Heart left ventricle (tissue), 16 donors: ENCODE results near the gene EFEMP2. TPM values are rescaled to one million over a fixed set of nuclear protein-coding genes. Genes with fewer than 3 reads are reported as not detected.

ENCODE experiments used
- ATAC-seq, 4 donors: fragments of 200-7000 bp; cut with Tn5 transposase; one replicate each; pipeline ENCODE4 v1.9.1; 2020 to 2022; ENCODE audit warnings: moderate library complexity in 4 of 4, mild to moderate bottlenecking in 3 of 4, moderate number of reproducible peaks in 1 of 4
- DNase-seq, 5 donors: peaks; one replicate each; pipeline ENCODE4 v3.0.0-alpha.2; 2020
- H3K27ac ChIP-seq, 12 donors: fragments of 200-600 bp; sonication (generic) in 4 of 12; one replicate each; pipeline versions ENCODE4 v1.5.0 to v1.8.0; 2016 to 2022; ENCODE audit warnings: mild to moderate bottlenecking in 2 of 12
- H3K27me3 ChIP-seq, 9 donors: fragments of 200-600 bp; sonication (generic) in 2 of 9; one replicate each; pipeline versions ENCODE4 v1.5.1 to v1.8.0; 2016 to 2022; ENCODE audit warnings: mild to moderate bottlenecking in 3 of 9
- H3K36me3 ChIP-seq, 9 donors: fragments of 200-600 bp; sonication (generic) in 2 of 9; one replicate each; pipeline versions ENCODE4 v1.5.0 to v1.8.0; 2018 to 2022; ENCODE audit warnings: mild to moderate bottlenecking in 2 of 9
- H3K4me1 ChIP-seq, 12 donors: fragments of 200-600 bp; sonication (generic) in 4 of 12; one replicate each; pipeline versions ENCODE4 v1.5.0 to v1.8.0; 2016 to 2022; ENCODE audit warnings: mild to moderate bottlenecking in 3 of 12
- H3K4me3 ChIP-seq, 12 donors: fragments of 200-600 bp; sonication (generic) in 4 of 12; one replicate each; pipeline versions ENCODE4 v1.5.0 to v1.8.0; 2017 to 2022; ENCODE audit warnings: mild to moderate bottlenecking in 9 of 12, moderate library complexity in 4 of 12
- H3K9me3 ChIP-seq, 12 donors: fragments of 200-600 bp; sonication (generic) in 4 of 12; one replicate each; pipeline versions ENCODE4 v1.5.0 to v1.8.0; 2016 to 2022; ENCODE audit warnings: mild to moderate bottlenecking in 1 of 12
- POLR2A ChIP-seq, 2 donors: fragments of 450-650 bp; IDR thresholded peaks; one replicate each; pipeline ENCODE4 v1.6.1; 2017; ENCODE audit warnings: antibody characterized with exemption in 2 of 2, mild to moderate bottlenecking in 2 of 2, moderate library complexity in 2 of 2
- WGBS, 4 donors: extraction: QIAGEN DNeasy Blood & Tissue Kit in 2 of 4; methylation state at CpG; one replicate each; pipeline versions ENCODE4 v1.1.5 to v1.1.7; 2013 to 2018; 5-methylcytosine and 5-hydroxymethylcytosine counted together
- intact Hi-C, 10 donors: fragments of 100-400 bp; cut with DNase I; formaldehyde crosslinking; loops; one replicate each; pipeline versions ENCODE4 v1.11.1 to v1.14.2; 2022
- long read RNA-seq, 3 donors: library from polyadenylated mRNA; unstranded; transcript quantifications; one replicate each; pipeline ENCODE4 v2.0.0, GENCODE V29; 2020 to 2021
- polyA plus RNA-seq, 2 donors: library from polyadenylated mRNA; stranded (reverse); fragments of 200-250 nt; gene quantifications; one replicate each; pipeline ENCODE4 v1.2.3, GENCODE V29; 2013
- total RNA-seq, 9 donors: library from RNA; depleted of rRNA in 2 of 9; stranded (reverse); fragments of >200 nt in 2 of 9; fragmentation: NEBNext Ultra II Directional in 3 of 9; extraction: Animal tissue kit (Norgen Biotek cat#: 25700) in 3 of 9; gene quantifications; one replicate each; pipeline versions ENCODE4 v1.1.0 to v1.2.4, GENCODE V29; 2016 to 2023
- TF ChIP-seq, protein P1 (sequence below), 12 donors: fragments of 200-600 bp; sonication (generic) in 4 of 12; IDR thresholded peaks; one replicate each; pipeline versions ENCODE4 v1.5.0 to v1.8.0; 2018 to 2022; ENCODE audit warnings: antibody characterized with exemption in 12 of 12, mild to moderate bottlenecking in 5 of 12
- donor health status: ischemic (EF 13 %, LVEDD 7.1; RV severe dilation, severe dysfunction).
- donor health status: healthy with polysubstance abuse.
- donor health status: DM: no; HTN: yes; CAD: no.
- donor health status: DM: no; HTN: no; CAD: no.
- donor health status: ischemic (EF 25% LVEDD 6.9; RV normal size, moderate dysfunction).
- donor health status: ischemic (EF 25% LVEDD 5.7; RV mildly dilated, moderate dysfunction).
- donor health status: healthy.
- donor health status: DM: yes; HTN: yes; CAD: no.
- donor health status: ischemic (EF 35%, LVEDD 5.7; RV mildly dilated, moderate dysfunction).
- donor health status: nonischemic (EF 11% LVEDD 7.7; RV severe dilation, severe dysfunction).
- donor health status: DM: yes; HTN: yes; CAD: no.
- donor health status: PGD.
- donor health status: ischemic (EF 29% LVEDD 5.4; RV normal size, mild dysfunction).
- donor health status: nonischemic (EF 23%, LVEDD 6.1; RV moderate dilation, normal function).

Gene EFEMP2
- 100 to 1,000 TPM in 3 of 9 donors, 10 to 100 TPM in 6; 67.7 to 123 (median 88.7) TPM for total RNA-seq
- 10 to 100 TPM; 43.6 to 86.6 TPM for polyA plus RNA-seq
- long read RNA-seq, donor 1, transcript EFEMP2-217 (12 exons, 1,813 nt): minor isoform, 12 of 180 reads
- long read RNA-seq, donor 1, transcript EFEMP2-201 (11 exons, 2,034 nt): major isoform, 70 of 180 reads
- long read RNA-seq, donor 1, partial matches to known transcripts: 68 of 180 reads
- long read RNA-seq, donor 1, other reads (novel, unspliced or antisense): 29 of 180 reads
- long read RNA-seq, donor 2, transcript EFEMP2-217 (12 exons, 1,813 nt): minor isoform, 6 of 402 reads
- long read RNA-seq, donor 2, transcript EFEMP2-201 (11 exons, 2,034 nt): major isoform, 138 of 402 reads
- long read RNA-seq, donor 2, partial matches to known transcripts: 201 of 402 reads
- long read RNA-seq, donor 2, other reads (novel, unspliced or antisense): 54 of 402 reads
- long read RNA-seq, donor 3, transcript EFEMP2-201 (11 exons, 2,034 nt): major isoform, 50 of 104 reads
- long read RNA-seq, donor 3, transcript EFEMP2-217 (12 exons, 1,813 nt): minor isoform, 9 of 104 reads
- long read RNA-seq, donor 3, partial matches to known transcripts: 35 of 104 reads
- long read RNA-seq, donor 3, other reads (novel, unspliced or antisense): 10 of 104 reads

DNA sequence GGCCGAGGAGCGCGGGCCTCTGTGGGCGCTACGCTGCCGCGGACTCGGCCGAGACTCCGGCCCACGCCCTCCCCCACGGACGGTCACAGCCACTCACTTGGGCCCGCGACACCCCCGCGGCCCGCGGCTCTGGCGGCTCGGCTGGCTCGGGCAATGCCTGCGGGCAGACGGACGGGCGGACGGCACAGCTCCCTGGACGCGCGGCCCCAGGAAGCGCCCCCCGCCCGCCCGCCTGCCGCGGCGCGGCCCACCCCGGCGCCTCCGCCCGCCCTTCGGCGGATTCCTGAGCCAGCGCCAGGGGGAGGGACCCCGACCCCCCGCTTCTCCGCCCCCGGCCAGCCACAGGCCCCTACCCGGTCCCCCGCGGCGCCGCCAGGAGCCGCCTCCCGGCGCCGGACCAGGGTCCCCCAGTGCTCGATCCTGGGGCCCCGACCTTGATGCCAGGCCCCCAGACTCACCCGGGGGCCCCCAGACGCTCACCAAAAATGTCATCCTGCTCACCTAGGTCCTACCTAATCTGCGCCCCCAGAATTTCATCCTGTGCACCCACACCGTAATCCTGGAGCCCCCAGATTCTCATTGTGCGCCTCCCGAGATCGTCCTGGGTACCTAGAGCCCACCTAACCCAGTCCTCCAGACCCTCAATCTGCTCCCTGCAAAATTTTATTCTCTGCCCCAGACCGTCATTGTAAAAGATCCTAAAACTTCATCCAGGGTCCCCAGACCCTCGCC lies at the start of gene EFEMP2:
Gene EFEMP2, minus strand, starts transcription at position 215 of the 732 bp plus-strand sequence. CDS start 446 bp downstream, outside the sequence.
- intact Hi-C loops: loop anchor here in 3 of 10 donors (1.0 to 2.0 kb wide), 3 partner anchors 12 to 16 kb away; partner anchors contain the start of genes CFL1 (in 2 of the 3), FIBP (in 1 of the 3) and MUS81 (in 1 of the 3)
- DNase-seq: peak in 4 of 5 donors; percentile 64 to 82 (median 76)
- ATAC-seq: peak in 3 of 4 donors; percentile 16 to 47 (median 28)

GRCh38 chr11:65921876-65922275 lies 49.3 kb upstream of the EFEMP2 start:
- H3K36me3 ChIP-seq: peaks cover 0 to 29% (median 17%) of the 10 kb centered on the region in 9 donors
- intact Hi-C loops: loop anchor here in 5 of 10 donors (5.0 kb wide), 3 partner anchors 35 to 40 kb away; partner anchors contain the start of gene SART1 (in 2 of the 5)
- DNase-seq: no peak

More for the DNA sequence above, at the start of gene EFEMP2:
- H3K9me3 ChIP-seq: no peaks in the 10 kb centered on the region
- TF ChIP-seq, protein P1, sequence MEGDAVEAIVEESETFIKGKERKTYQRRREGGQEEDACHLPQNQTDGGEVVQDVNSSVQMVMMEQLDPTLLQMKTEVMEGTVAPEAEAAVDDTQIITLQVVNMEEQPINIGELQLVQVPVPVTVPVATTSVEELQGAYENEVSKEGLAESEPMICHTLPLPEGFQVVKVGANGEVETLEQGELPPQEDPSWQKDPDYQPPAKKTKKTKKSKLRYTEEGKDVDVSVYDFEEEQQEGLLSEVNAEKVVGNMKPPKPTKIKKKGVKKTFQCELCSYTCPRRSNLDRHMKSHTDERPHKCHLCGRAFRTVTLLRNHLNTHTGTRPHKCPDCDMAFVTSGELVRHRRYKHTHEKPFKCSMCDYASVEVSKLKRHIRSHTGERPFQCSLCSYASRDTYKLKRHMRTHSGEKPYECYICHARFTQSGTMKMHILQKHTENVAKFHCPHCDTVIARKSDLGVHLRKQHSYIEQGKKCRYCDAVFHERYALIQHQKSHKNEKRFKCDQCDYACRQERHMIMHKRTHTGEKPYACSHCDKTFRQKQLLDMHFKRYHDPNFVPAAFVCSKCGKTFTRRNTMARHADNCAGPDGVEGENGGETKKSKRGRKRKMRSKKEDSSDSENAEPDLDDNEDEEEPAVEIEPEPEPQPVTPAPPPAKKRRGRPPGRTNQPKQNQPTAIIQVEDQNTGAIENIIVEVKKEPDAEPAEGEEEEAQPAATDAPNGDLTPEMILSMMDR (IDR thresholded peaks at IDR 0.05): no peak
- TF ChIP-seq POLR2A (IDR thresholded peaks at IDR 0.05): no peak
- H3K36me3 ChIP-seq: peaks cover 0 to 29% (median 21%) of the 10 kb centered on the region in 9 donors
- WGBS, 4 donors: 0 to 2% (median 1%) methylated on average over 15 to 69 of the region's 69 CpGs
- H3K4me1 ChIP-seq: peaks cover 3 to 39% (median 22%) of the 10 kb centered on the region in 12 donors
- peak within 1 kb of the TSS; percentile 32 to 95 (median 68) for H3K4me3 ChIP-seq
- H3K27ac ChIP-seq: peak within 1 kb of the TSS; percentile 75 to 99 (median 96)
- H3K27me3 ChIP-seq: no peaks in the 10 kb centered on the region

DNA sequence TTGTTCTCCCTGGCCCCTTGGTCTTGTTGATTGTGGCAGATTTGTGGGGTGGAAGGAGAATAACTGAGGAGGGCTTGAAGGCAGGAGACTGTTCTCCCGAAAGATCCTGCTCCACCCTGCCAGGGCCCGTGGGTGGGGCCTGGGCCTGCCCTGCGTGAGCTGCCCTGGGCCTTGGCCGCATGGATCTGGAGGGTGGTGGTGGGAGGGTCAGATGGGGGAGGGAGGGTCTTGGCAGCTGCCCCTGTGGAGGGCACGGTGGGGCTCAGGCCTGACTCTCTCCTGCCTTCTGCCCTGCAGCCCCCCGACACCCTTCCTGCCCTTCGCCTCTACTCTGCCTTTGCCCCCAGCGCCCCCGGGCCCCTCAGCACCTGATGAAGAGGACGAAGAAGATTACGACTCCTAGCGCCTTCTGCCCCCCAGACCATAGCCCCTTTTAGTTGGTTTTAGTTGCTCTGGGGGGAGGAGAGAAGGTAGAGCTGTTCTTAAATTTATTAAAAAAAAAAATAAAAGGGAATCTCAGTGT lies 48.5 kb upstream of the EFEMP2 start:
- Histone ChIP-seq H3K4me1 (peaks cover 16 to 38% (median 33%) of the 10 kb centered on the region in 12 donors), H3K9me3 (no peaks in the 10 kb centered on the region), H3K4me3 (peak overlapping the region in 3 of 12 donors; percentile 87 to 100 (median 96)), H3K27me3 (no peaks in the 10 kb centered on the region), H3K36me3 (peaks cover 0 to 29% (median 17%) of the 10 kb centered on the region in 9 donors), H3K27ac (no peak overlapping the region)
- intact Hi-C loops: loop anchor here in 5 of 10 donors (5.0 kb wide), 3 partner anchors 36 to 41 kb away; partner anchors contain the start of gene SART1 (in 2 of the 5)
- DNase-seq: no peak
- ATAC-seq: no peak
- WGBS, 4 donors: 83 to 91% (median 87%) methylated on average over 12 of the region's 12 CpGs
- TF ChIP-seq POLR2A (IDR thresholded peaks at IDR 0.05): no peak
- TF ChIP-seq, protein P1 (IDR thresholded peaks at IDR 0.05): no peak

More at GRCh38 chr11:65921876-65922275, 49.3 kb upstream of the EFEMP2 start:
- Histone ChIP-seq H3K27ac (no peak overlapping the region), H3K9me3 (no peaks in the 10 kb centered on the region), H3K4me3 (no peak overlapping the region), H3K4me1 (peaks cover 15 to 31% (median 25%) of the 10 kb centered on the region in 12 donors), H3K27me3 (no peaks in the 10 kb centered on the region)
- WGBS, 4 donors: 88 to 91% (median 89%) methylated on average over 10 of the region's 10 CpGs
- TF ChIP-seq, protein P1 (IDR thresholded peaks at IDR 0.05): no peak
- TF ChIP-seq POLR2A (IDR thresholded peaks at IDR 0.05): no peak
- no peak for ATAC-seq
